Stimulated activated CD4-positive, alpha-beta T cell treated with anti-CD3 and anti-CD28 coated beads, Interleukin-12 subunit alpha, Interleukin-12 subunit beta, amount 100 ng/mL, for 4 hours (primary cell): ENCODE measurements around the gene TMEM184B.
A peak's percentile ranks its signal among the peaks of the same experiment; 100 is the strongest.

Experiments
- DNase-seq: peaks from one replicate; pipeline ENCODE4 v3.0.0-alpha.2; 2020

The TMEM184B gene

GRCh38 chr22:38221407-38221806 lies 51.4 kb downstream of the TMEM184B start:
- DNase-seq, result no peak

- no peak for DNase-seq
These were observed 52.0 kb downstream of the TMEM184B start for GRCh38 chr22:38220653-38221386.

DNA sequence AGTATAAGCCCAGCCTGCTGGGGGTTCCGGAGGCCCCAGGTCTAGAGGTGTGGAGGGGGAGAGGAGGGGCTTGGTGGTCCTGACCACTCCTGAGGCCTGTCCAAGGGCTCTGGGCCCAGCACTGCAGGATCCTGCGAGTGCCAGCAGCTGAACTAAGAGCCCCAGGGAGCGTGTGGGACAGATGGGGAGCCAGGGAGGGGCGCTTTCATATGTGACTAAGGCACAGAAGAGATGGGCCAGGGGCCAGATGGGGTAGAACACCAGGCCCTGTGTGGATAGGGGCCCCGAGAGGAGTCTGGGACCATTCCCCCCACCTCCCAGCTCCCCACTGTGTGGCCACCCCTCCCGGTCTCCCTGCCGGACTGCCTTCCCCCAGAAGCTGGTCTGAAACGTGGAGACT lies 52.6 kb downstream of the TMEM184B start:
- DNase-seq, result no peak

DNA sequence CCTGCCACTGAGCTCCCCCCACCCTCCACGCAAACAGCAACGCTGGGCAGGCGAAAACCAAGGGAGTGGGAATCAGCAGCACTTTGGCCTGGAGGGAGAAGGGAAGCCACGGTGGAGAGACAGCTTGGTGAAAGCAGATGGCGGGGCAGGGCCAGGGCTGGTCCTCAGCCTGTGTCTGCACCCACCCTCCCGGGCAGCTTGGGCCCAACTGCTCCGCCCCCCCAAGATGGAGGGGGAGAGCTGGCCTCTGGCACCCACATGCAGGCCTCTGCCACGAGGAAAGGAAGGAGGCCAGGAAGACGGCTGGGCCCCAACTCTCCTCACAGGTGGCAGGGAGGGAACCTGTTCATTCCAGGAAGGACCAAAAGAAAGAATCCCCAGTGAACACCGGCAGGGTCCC lies 53.2 kb downstream of the TMEM184B start:
- DNase-seq, result no peak

DNA sequence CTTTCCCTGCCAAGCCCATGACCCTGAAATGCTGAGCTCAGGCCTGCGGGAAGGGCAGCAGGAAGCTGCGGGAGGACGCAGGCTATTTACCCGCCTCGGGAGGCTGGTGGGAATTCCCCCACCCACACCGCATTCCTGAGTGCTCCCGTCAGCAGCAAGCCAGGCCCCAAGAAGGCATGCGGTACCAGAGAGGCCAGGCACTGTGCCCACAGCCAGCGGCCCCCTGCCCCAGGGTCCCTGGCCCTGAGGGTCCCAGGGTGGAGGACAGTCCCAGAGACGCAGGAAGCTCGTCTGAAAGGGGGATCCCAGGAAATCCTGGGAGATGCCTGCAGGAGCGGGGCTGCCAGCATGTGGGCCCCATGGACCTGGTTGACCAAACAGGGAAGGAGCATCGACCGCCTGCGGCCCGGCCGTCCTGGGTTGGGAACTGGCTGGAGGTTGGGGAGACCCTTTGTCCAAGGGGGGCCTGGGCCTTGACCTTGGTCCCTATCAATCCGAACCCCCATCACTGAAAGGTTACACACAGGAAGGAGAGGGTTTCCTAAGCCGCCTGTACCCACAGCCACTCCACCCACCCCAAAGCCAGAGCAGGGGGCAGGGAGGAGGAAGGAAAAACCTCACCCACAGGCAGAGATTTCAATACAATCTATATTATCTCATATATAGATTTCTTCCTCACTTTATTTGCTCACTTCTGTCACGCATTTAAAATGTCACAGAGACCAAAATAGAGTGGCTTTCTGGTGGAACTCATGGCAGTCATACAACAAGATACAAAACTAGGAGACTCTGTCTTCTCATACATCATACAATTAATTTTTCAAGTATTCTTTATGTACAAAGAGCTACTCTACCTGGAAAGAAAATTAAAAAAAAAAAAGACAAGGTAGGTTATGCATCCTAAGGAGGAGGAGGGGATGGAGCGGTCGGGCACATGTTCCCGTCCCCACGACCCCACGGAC lies 53.9 kb downstream of the TMEM184B start:
- DNase-seq, result peak; percentile 44

GRCh38 chr22:38215156-38216038 lies 57.4 kb downstream of the TMEM184B start:
- DNase-seq, result no peak

DNA sequence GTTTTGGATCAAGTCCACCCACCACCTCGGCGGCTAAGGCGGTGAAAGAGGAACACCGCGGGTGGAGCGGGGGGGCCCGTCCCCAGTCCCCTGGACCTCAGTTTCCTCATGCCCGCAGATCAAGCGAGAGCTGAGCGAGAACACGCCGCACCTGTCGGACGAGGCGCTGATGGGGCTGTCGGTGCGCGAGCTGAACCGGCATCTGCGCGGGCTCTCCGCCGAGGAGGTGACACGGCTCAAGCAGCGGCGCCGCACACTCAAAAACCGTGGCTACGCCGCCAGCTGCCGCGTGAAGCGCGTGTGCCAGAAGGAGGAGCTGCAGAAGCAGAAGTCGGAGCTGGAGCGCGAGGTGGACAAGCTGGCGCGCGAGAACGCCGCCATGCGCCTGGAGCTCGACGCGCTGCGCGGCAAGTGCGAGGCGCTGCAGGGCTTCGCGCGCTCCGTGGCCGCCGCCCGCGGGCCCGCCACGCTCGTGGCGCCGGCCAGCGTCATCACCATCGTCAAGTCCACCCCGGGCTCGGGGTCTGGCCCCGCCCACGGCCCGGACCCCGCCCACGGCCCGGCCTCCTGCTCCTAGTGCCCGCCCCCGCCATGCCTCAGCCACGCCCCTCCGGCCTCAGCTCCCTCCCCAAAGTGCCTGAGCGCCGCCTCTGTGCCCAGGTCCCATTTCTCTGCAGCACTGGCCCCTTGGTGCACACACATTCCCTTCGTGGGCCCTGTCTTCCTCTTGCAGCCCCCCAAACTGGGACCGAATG lies 58.3 kb downstream of the TMEM184B start:
- peak; percentile 62 for DNase-seq

DNA sequence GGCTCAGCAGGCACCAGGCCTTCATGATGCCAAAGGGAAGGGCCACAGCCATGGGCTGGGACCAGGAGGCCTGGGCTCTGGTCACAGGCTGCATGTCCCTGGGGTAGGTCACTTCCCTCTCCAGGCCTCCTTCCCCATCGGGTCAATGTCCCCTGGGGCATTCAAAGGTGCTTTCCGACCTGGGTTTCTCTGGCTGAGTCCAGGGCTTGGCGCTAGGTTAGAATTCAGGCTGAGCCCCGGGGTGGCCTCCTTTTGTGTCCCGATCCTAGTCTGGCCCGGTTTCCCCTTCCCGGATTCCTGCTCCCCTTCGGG lies 58.9 kb downstream of the TMEM184B start:
- DNase-seq, result no peak

GRCh38 chr22:38213319-38213989 lies 59.4 kb downstream of the TMEM184B start:
- no peak for DNase-seq

- no peak for DNase-seq
These were observed 60.4 kb downstream of the TMEM184B start for GRCh38 chr22:38212442-38212841.

- DNase-seq, result no peak
These were observed 61.3 kb downstream of the TMEM184B start for GRCh38 chr22:38211556-38211955.

GRCh38 chr22:38208551-38208968 lies 64.2 kb downstream of the TMEM184B start:
- no peak for DNase-seq

- no peak for DNase-seq
These were observed 64.8 kb downstream of the TMEM184B start for GRCh38 chr22:38207898-38208432.

DNA sequence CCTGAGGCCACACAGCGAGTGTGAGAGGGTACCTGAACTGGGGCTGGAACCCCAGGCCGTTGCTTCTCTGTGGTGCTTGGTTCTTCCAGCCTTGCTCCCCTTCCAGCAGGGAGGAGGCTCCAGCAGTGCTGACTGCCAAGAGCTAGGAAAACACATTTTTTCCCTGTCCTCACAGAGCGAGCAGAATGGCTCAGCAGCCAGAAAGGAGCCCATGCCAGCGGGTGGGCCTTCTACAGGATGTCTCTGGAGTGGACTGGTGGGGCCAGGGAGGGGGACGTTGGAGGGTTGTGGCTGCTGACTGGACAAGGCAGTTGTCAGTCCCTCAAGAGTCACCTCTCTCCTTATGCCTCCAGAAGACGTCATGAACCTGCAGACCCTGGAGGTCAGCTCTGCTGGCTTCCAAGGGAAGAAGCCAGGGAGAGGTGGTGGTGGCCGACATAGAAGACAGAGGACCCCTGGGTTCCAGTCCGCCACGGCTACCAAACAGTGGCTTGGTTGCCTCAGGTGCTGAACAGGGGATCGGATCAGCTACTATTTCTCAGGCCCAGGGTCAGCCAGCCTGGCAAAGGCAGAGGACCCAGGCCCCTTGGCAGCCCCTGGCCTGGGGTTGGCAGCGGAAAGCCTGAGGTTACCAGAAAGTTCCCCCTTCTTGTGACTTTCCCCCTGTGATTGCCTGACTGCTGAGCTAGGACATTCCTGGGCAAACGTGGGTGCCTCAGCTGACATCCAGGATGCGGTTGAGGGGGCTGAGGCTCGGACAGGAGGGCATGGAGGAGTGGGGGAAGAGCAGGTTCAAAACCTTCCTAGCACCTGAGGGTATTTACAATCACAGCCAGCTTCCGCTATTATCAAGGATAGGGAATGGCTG lies 67.3 kb downstream of the TMEM184B start:
- no peak for DNase-seq

- no peak for DNase-seq
These were observed 68.0 kb downstream of the TMEM184B start for GRCh38 chr22:38204784-38205183.

DNA sequence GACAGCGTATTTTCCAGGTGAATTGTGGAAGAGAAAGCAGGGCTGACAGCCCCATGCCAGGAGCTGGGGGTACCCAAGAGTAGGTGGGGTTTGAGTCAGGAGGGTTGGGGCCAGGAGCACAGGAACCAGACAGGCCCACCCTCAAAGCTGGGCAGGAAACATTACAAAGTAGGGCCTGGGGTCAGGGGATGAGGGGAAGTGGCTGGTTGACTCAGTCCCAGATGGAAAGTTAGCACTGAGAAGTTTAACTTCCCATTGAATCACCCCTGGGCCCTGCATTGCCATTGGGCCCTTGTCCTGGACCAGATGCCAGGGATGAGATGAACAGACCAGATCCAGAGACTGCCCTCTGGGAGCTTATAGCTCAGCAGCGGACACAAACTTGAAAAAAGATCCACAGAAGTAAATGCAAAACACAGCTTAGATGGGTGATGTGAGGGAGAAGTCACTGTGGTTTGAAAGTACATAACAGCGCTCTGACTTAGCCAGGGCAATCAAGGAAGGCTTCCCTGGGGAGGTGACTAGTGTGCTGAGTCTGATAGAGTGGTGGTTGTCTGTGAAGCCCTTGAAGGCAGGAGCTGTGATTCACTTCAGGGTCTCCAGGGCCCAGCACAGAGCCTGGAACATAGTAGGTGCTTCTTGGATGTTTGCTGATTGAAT lies 68.8 kb downstream of the TMEM184B start:
- DNase-seq, result no peak

DNA sequence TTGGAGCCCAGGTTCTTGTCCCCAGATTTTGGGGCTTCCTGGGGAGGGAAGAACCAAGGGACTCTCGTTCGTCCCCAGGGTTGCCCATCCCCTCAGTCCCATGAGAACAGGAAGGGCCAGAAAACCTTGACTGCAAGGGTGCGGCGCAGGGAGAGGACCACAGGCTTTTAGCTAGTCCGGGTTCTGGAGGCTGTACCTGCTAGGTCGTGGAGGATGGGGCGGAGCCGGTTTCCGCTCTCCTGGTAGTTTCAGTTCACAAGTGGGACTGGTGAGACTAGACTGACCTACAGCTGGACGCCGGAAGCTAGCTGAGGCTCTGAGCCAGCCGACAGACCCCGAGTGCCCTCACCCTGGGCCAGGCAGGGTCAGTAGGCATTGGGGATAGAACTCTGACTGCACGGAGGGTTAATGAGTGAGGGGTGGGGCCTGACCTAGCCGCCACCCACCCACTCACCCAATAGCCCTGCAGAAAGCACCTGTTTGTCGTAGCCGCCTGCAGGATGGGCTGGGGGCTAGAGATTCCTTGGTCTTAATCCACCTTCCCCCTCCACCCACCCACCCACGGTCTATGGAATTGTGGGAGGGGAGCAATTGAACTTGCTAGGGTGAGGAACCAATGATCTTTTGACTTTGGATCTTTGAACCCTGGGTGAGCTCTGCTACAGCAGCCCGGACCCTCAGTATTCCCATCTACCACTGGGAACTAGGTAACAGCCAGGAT lies 69.6 kb downstream of the TMEM184B start:
- no peak for DNase-seq

- peak; percentile 47 for DNase-seq
These were observed 70.2 kb downstream of the TMEM184B start for GRCh38 chr22:38202437-38203089.
